Activated T-helper 1 cell treated with anti-CD3 and anti-CD28 coated beads, Interleukin-12 subunit alpha, Interleukin-12 subunit beta, Interleukin-2, Interleukin-4 antibody, amounts not matched to agents 30 ng/mL and 10 ng/mL and 1 ng/mL, durations not matched to agents 14 hours and 24 hours and 36 hours (primary cell): Measurements from ENCODE around the gene JMJD7. TPM values are rescaled to one million over a fixed set of nuclear protein-coding genes. Genes with fewer than 3 reads are reported as not detected.

Source experiments
- DNase-seq: peaks from one replicate; pipeline ENCODE4 v3.0.0; 2021; ENCODE audit warnings: low spot score
- H3K27ac Mint-ChIP-seq: one replicate; pipeline ENCODE4 v1.8.0; 2021; ENCODE audit warnings: mild to moderate bottlenecking, mixed read lengths
- H3K27me3 Mint-ChIP-seq: one replicate; pipeline ENCODE4 v1.8.0; 2022; ENCODE audit warnings: mild to moderate bottlenecking, moderate library complexity, mixed read lengths; ENCODE audit not compliant: insufficient read depth
- H3K36me3 Mint-ChIP-seq: one replicate; pipeline ENCODE4 v1.8.0; 2021; ENCODE audit warnings: low read depth, mixed read lengths
- H3K4me1 Mint-ChIP-seq: one replicate; pipeline ENCODE4 v1.8.0; 2021; ENCODE audit warnings: low read depth, mixed read lengths
- H3K4me3 Mint-ChIP-seq: one replicate; pipeline ENCODE4 v1.8.0; 2021; ENCODE audit warnings: mild to moderate bottlenecking, moderate library complexity, mixed read lengths
- H3K9me3 Mint-ChIP-seq: one replicate; pipeline ENCODE4 v1.8.0; 2021; ENCODE audit warnings: mixed read lengths
- intact Hi-C: fragments of 100-400 bp; cut with micrococcal nuclease; formaldehyde crosslinking; loops from one replicate; pipeline ENCODE4 v1.15.1; 2024
- total RNA-seq: library from RNA; stranded (reverse); gene quantifications from 2 replicates; pipeline ENCODE4 v1.2.3, GENCODE V29; 2022

JMJD7 gene
- total RNA-seq, 1 donor from 2014 or later = 17.8 TPM

DNA sequence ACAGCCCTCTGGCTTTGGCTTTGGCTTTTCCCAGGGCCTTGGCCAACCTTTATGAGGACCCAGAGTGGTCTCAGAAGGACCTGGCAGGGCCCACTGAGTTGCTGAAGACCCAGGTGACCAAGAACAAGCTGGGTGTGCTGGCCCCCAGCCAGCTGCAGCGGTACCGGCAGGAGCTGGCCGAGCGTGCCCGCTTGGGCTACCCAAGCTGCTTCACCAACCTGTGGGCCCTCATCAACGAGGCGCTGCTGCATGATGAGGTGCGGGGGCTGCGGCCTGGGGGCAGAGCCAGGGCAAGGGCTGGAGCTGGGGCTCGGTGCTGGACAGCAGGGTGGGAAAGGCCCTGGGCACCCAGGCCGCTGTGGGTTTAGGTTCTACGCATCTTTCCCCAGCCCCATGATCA lies 16.9 kb downstream of the JMJD7 start:
- no peaks in the 10 kb centered on the region for H3K9me3 Mint-ChIP-seq
- H3K27ac Mint-ChIP-seq = no peak overlapping the region
- H3K27me3 Mint-ChIP-seq = peaks cover 3% of the 10 kb centered on the region
- H3K36me3 Mint-ChIP-seq = peaks cover 8% of the 10 kb centered on the region
- peaks cover 7% of the 10 kb centered on the region for H3K4me1 Mint-ChIP-seq
- DNase-seq = no peak
- H3K4me3 Mint-ChIP-seq = no peak overlapping the region
- intact Hi-C loops = no loop called here

DNA sequence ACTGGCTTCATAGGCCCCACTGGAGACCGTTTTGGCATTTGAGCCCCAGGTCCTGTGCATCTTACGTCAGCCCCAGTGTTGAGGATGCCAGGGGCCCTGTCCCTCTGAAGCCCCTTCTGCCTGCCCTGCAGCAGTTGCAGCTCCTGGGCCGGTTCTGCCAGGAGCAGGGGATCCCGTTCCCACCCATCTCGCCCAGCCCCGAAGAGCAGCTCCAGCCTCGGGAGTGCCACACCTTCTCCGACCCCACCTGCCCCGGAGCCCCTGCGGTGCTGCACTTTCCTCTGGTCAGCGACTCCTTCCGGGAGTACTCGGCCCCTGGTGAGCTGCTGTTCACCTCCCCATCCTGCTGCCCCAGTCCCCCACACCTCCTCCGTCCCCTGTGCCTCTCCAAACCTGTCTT lies 19.3 kb downstream of the JMJD7 start:
- H3K9me3 Mint-ChIP-seq = no peaks in the 10 kb centered on the region
- peaks cover 7% of the 10 kb centered on the region for H3K4me1 Mint-ChIP-seq
- H3K27me3 Mint-ChIP-seq = peaks cover 3% of the 10 kb centered on the region
- H3K4me3 Mint-ChIP-seq = no peak overlapping the region
- H3K36me3 Mint-ChIP-seq = peaks cover 8% of the 10 kb centered on the region
- no peak overlapping the region for H3K27ac Mint-ChIP-seq
- intact Hi-C loops = no loop called here
- DNase-seq = no peak

DNA sequence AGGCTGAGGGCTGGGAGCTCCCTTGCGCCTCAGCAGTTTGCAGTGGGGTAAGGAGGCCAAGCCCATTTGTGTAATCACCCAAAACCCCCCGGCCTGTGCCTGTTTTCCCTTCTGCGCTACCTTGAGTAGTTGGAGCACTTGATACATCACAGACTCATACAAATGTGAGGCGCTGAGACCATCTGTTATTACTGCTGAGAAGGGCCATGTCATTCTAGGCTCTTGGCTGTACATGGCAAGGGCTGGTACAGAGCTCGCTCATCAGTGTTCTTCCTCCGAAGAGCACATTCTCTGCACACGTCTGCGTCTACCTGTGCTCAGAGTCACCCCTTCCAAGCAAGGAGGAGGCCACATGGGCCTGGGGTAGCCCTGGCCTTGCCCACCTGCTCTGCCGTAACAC lies 20.1 kb downstream of the JMJD7 start:
- Mint-ChIP-seq H3K4me3 (no peak overlapping the region), H3K9me3 (no peaks in the 10 kb centered on the region), H3K4me1 (peaks cover 7% of the 10 kb centered on the region), H3K27me3 (peaks cover 3% of the 10 kb centered on the region), H3K27ac (no peak overlapping the region), H3K36me3 (peaks cover 6% of the 10 kb centered on the region)
- DNase-seq = no peak
- intact Hi-C loops = no loop called here

DNA sequence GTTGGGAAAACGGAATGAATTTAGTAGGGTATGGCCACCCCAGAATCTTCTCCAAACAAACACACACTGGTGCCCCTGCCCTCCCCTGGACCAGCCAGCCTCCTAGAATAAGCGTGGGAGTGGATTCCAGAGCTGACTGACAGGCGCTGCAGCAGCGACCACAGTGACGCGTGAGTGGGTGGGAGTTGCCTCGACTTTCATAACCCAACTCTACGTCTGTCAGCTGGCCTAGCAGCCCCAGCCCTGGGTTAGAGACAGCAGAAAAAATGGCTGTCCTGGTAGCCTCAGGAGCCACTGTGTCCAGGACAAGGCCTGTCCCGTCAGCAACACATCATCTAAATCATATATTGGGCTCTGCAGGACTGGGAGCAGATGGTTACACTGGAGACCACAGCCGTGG lies 20.7 kb downstream of the JMJD7 start:
- no peaks in the 10 kb centered on the region for H3K9me3 Mint-ChIP-seq
- H3K4me1 Mint-ChIP-seq = peaks cover 7% of the 10 kb centered on the region
- intact Hi-C loops = no loop called here
- H3K4me3 Mint-ChIP-seq = no peak overlapping the region
- H3K27me3 Mint-ChIP-seq = peaks cover 3% of the 10 kb centered on the region
- no peak overlapping the region for H3K27ac Mint-ChIP-seq
- DNase-seq = no peak
- H3K36me3 Mint-ChIP-seq = peaks cover 6% of the 10 kb centered on the region

DNA sequence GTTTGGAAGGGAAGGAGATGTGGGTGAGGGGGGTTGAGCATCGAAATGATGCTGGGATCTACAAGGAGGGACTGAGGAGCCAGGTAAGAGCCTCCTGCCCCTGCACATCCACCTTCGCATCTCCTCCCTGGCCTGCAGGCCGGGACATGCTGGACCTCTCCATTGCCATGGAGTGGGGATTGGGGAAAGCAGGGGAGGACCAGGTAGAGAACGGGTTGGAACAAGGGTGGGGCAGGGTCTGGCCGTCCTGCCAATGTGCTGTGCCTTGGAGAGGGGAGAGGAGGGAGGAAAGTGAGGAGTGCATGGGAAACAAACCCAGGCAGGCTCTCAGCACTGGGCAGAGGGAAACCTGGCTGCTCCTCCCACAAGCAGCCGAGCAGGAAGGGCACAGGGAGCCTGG lies 21.3 kb downstream of the JMJD7 start:
- H3K9me3 Mint-ChIP-seq = no peaks in the 10 kb centered on the region
- DNase-seq = no peak
- no peak overlapping the region for H3K4me3 Mint-ChIP-seq
- peaks cover 6% of the 10 kb centered on the region for H3K36me3 Mint-ChIP-seq
- intact Hi-C loops = no loop called here
- H3K4me1 Mint-ChIP-seq = peaks cover 7% of the 10 kb centered on the region
- H3K27ac Mint-ChIP-seq = no peak overlapping the region
- H3K27me3 Mint-ChIP-seq = peaks cover 3% of the 10 kb centered on the region

DNA sequence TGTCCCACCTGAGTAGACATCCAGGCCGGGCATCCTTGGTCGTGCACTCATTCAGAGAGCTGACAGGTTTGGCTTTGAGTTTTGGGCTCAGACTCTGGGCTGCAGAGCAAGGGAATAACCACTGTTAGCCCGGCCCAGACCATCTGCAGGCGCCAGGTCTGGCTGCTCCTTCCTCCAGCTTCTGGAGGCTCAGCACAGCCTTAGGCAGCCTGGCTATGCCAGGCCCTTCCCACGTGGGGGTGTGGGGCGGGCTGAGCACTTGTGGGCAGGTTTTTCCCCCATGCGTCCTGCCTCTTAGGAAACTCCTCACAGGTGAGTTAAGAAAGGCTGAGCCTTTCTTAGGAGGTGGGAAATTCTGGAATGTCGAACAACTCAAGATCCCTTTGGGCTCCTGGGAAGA lies 22.0 kb downstream of the JMJD7 start:
- Mint-ChIP-seq H3K27ac (no peak overlapping the region), H3K4me3 (no peak overlapping the region), H3K9me3 (no peaks in the 10 kb centered on the region), H3K36me3 (peaks cover 6% of the 10 kb centered on the region), H3K27me3 (peaks cover 3% of the 10 kb centered on the region), H3K4me1 (peaks cover 7% of the 10 kb centered on the region)
- intact Hi-C loops = no loop called here
- no peak for DNase-seq

DNA sequence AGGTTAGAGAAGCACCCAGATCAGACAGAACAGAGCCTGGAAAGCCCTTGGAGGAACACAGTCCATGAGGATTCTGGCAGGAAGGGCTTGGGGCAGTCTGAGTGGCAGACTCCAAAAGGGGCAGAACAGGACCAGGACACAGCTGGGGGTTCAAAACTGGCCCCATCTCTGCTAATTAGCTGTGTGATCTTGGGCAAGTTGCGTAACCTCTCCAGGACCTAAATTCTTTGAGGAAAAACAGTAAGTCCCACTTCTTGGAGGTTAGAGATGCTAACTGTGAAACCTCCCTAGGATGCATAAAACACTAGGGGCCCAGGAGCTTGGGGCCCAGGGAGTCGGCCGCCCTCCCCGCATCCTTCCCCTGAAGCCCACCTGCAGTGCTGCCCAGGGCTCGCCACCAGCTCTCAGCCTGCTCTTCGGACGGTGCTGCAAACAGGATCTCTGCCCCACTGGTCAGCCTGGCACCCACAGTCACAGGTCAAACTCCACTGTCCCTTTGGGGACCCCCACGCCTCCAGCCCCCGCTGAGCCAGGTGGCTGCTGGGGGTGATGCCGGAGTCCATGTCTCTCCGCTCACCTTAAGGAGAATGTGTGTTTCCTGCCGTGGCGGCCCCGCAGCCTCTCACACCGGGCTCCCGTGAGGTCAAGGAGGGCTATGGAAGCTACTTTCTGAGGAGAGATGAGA lies 22.7 kb downstream of the JMJD7 start:
- Mint-ChIP-seq H3K9me3 (no peaks in the 10 kb centered on the region), H3K36me3 (peaks cover 6% of the 10 kb centered on the region)
- intact Hi-C loops = no loop called here

DNA sequence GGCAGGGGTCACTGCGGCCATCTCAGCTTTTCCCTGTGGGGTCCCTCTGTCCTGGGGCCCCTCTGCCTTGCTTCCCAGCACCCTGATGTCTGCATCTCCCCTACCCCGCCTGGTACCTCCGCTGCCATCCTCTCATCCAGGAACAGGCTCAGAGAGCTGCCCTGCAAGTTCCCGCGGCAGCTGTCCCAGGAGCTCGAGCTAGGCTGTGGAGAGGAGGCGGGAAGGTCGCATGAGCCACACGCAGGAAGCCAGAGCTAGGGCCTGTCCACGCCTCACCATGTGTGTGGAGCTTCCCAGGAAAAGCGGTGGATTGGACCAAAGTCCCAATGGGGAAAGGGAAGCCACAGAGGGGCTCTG lies 23.3 kb downstream of the JMJD7 start:
- H3K27me3 Mint-ChIP-seq = peaks cover 3% of the 10 kb centered on the region
- DNase-seq = no peak
- H3K36me3 Mint-ChIP-seq = peaks cover 6% of the 10 kb centered on the region
- H3K4me1 Mint-ChIP-seq = peaks cover 7% of the 10 kb centered on the region
- no peaks in the 10 kb centered on the region for H3K9me3 Mint-ChIP-seq
- no peak overlapping the region for H3K27ac Mint-ChIP-seq
- intact Hi-C loops = no loop called here
- H3K4me3 Mint-ChIP-seq = no peak overlapping the region

More for the DNA sequence above, 22.7 kb downstream of the JMJD7 start:
- no peak for DNase-seq
- Mint-ChIP-seq H3K4me1 (peaks cover 7% of the 10 kb centered on the region), H3K4me3 (no peak overlapping the region), H3K27me3 (peaks cover 3% of the 10 kb centered on the region), H3K27ac (no peak overlapping the region)

DNA sequence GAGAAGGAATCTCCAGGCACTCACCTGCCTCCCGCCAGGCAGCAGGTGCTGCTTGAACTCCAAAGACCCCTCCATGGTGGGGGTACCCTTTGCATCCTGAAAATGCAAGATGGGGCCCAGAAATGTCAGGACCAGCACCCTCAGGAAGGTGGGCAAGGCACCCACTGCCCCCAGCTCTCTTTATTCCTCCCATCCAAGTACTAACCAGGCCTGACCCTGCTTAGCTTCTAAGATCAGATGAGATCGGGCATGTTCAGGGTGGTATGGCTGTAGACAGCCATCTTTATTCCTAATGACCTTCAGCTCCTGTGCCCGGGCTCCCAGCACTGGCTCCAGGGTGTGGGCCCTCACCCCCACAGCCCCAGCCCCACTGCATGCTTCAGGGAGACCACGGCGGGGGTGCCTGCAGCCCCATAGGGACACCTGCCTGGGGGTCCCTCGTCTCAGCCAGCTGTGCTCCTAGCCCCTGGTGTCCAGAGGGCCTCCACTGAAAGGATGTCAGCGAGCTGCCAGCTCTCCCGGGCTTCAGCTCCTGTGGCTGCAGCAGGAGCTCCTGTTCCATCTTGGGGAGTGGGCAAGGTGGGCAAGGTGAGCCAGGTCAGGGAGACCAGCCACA lies 24.0 kb downstream of the JMJD7 start:
- peaks cover 1% of the 10 kb centered on the region for H3K27me3 Mint-ChIP-seq
- intact Hi-C loops = no loop called here
- no peak for DNase-seq
- peaks cover 6% of the 10 kb centered on the region for H3K36me3 Mint-ChIP-seq
- peaks cover 7% of the 10 kb centered on the region for H3K4me1 Mint-ChIP-seq
- H3K9me3 Mint-ChIP-seq = no peaks in the 10 kb centered on the region
- H3K4me3 Mint-ChIP-seq = no peak overlapping the region
- H3K27ac Mint-ChIP-seq = no peak overlapping the region

DNA sequence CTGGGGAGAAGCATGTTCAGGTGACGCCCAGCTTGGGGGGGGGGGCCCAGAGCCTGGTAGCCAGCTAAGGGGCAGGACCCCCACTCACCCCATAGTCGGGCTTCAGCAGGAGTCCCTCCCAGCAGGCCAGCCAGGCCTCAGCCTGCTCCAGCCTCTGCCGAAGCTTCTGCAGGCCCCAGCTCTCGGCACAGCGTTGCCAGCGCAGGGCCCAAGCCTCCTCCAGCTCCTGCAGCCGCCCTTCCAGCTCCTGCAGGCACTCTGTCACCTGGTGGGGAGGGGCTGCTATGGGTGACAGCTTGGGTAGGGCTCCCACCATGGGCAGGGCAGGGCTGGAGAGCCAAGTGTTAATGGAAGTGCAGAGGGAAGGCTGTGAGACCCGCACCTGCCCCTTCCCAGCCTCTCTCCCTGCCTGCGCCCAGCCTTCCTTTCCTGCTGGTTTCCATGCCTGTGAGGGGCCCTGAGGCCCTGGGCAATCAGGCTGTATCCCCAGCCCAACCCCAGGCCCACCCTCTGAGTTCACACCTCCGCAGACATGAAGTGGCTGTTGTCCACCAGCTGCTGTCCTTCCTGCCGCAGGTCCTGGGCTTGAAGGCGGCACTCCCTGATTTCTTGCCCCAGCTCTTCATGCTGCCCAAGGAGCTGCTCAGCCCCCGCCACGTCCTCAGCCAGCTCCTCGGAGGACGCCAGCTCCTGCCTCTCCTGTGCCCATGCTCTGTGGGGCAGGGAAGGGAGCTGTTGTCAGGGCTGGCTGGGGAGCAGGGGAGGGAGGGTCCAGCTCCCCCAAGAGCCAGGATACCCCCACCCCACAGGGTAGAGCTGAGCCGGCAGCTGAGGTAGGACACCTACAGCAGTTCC lies 25.1 kb downstream of the JMJD7 start:
- H3K27ac Mint-ChIP-seq = no peak overlapping the region
- no peaks in the 10 kb centered on the region for H3K9me3 Mint-ChIP-seq
- DNase-seq = no peak
- intact Hi-C loops = no loop called here
- H3K4me1 Mint-ChIP-seq = peaks cover 7% of the 10 kb centered on the region
- H3K4me3 Mint-ChIP-seq = no peak overlapping the region
- H3K27me3 Mint-ChIP-seq = peaks cover 1% of the 10 kb centered on the region
- H3K36me3 Mint-ChIP-seq = peaks cover 4% of the 10 kb centered on the region

DNA sequence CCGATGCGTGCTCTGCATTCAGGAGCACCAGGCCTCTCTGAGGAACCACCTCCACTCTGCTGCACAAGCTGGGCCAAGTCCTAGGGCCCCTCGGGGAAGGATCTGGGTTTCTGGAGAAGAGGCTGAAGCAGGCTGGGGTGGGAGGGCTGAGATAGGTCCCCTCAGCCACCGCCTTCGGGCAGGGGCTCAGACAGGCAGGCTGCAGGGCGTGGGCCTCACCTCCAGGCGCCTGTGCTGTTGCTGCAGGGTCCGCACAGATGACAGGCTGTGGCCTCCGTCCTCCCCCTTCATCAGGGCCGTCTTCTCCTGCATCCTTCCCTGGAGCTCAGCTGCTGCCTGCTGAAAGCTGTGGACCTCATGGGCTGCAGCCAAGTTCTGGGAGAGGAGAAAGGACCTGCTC lies 25.9 kb downstream of the JMJD7 start:
- no peak for DNase-seq
- H3K9me3 Mint-ChIP-seq = no peaks in the 10 kb centered on the region
- no peaks in the 10 kb centered on the region for H3K4me1 Mint-ChIP-seq
- H3K27me3 Mint-ChIP-seq = peaks cover 1% of the 10 kb centered on the region
- intact Hi-C loops = no loop called here
- no peaks in the 10 kb centered on the region for H3K36me3 Mint-ChIP-seq
- H3K4me3 Mint-ChIP-seq = no peak overlapping the region
- H3K27ac Mint-ChIP-seq = no peak overlapping the region

DNA sequence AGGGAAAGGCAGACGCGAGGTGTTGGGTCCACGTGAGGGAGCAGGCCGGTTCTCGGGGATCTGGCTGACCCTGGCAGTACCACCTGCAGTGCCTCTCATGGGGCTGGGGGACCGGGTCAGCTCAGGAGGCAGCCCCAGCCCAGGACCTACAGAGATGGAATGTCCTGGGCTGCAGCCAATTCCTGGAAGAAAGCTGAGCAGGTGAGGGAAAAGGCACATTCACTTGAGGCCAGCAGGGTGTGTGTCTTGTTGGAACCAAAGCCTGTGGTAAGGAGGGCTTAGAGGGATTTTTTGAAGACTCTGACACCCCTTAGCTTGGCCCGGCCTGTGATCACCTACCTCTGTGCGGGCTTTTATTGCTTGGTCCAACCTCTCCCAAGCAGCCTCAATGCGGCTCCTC lies 26.6 kb downstream of the JMJD7 start:
- no peak overlapping the region for H3K27ac Mint-ChIP-seq
- H3K4me1 Mint-ChIP-seq = no peaks in the 10 kb centered on the region
- DNase-seq = no peak
- no peaks in the 10 kb centered on the region for H3K9me3 Mint-ChIP-seq
- no peak overlapping the region for H3K4me3 Mint-ChIP-seq
- intact Hi-C loops = no loop called here
- no peaks in the 10 kb centered on the region for H3K27me3 Mint-ChIP-seq
- no peaks in the 10 kb centered on the region for H3K36me3 Mint-ChIP-seq

DNA sequence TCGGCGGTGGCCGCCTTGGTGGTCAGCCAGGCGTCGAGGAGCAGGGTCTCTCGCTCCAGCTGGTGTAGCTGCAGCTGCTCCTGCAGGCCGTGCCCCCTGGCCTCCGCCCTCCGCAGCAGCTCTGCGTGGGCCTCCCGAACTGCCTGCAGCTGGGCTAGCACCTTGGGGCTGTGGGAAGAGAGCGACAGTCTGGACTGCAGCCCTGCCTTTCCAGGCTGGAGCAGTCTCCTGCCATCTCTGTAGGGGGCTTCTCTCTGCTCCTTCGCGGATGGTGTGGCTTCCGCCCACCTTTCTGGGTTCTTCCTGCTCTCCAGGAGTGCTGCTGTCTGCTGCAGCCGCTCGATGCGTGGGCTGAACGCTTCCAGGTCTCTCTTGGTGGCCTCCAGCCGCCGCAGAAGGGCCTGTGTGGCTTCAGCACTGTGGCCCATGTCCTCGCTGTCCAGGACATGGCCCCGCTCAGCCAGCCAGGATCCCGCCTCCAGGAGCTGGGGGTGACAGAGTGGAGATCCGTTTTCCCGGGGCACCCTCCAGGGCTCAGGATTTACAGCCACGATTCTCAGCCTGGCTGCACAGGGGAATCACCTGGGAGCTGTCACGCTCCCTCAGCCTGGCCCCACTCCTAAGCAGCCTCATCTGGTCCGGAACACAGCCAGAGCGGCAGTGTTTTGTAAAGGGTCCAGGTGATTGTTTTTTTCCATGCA lies 27.5 kb downstream of the JMJD7 start:
- Mint-ChIP-seq H3K27me3 (no peaks in the 10 kb centered on the region), H3K4me1 (peaks cover 5% of the 10 kb centered on the region), H3K4me3 (no peak overlapping the region), H3K36me3 (no peaks in the 10 kb centered on the region), H3K27ac (no peak overlapping the region), H3K9me3 (no peaks in the 10 kb centered on the region)
- no peak for DNase-seq
- intact Hi-C loops = no loop called here
